LNCaP clone FGC (cell line): ENCODE results near the gene TET2.

Experiments
- DNase-seq: peaks from one replicate; pipeline ENCODE4 v3.0.0-alpha.2; 2011; ENCODE audit warnings: low read depth
- H3K4me3 ChIP-seq: 2 replicates; pipeline ENCODE4 v1.5.1; 2011; ENCODE audit warnings: mild to moderate bottlenecking, low read depth, low read length, control low read depth
- CTCF ChIP-seq: IDR thresholded peaks from 2 replicates; pipeline ENCODE4 v1.5.1; 2012; ENCODE audit warnings: mild to moderate bottlenecking; ENCODE audit not compliant: control insufficient read depth, insufficient read depth; ENCODE audit errors: extremely low read depth

TET2 gene

GRCh38 chr4:105128208-105128607 is 18.5 kb upstream of the TET2 start:
- H3K4me3 ChIP-seq: no peak overlapping the region
- DNase-seq: no peak
- no peak for TF ChIP-seq CTCF

GRCh38 chr4:105129286-105130040 is 17.2 kb upstream of the TET2 start:
- TF ChIP-seq CTCF: no peak

GRCh38 chr4:105130945-105131344 is 15.7 kb upstream of the TET2 start:
- no peak overlapping the region for H3K4me3 ChIP-seq
- no peak for TF ChIP-seq CTCF
- no peak for DNase-seq

More at GRCh38 chr4:105129286-105130040, 17.2 kb upstream of the TET2 start:
- no peak overlapping the region for H3K4me3 ChIP-seq
- DNase-seq: no peak

- no peak overlapping the region for H3K4me3 ChIP-seq
- TF ChIP-seq CTCF: no peak
- DNase-seq: no peak
Observed at GRCh38 chr4:105133976-105134375, 12.7 kb upstream of the TET2 start.

- no peak for TF ChIP-seq CTCF
- no peak overlapping the region for H3K4me3 ChIP-seq
- DNase-seq: no peak
Observed at GRCh38 chr4:105135785-105136184, 10.9 kb upstream of the TET2 start.

- TF ChIP-seq CTCF: no peak
- no peak for DNase-seq
- no peak overlapping the region for H3K4me3 ChIP-seq
Observed at GRCh38 chr4:105137121-105137875, 9.4 kb upstream of the TET2 start.
